ENCODE results near the gene VPS37B.

VPS37B gene

DNA sequence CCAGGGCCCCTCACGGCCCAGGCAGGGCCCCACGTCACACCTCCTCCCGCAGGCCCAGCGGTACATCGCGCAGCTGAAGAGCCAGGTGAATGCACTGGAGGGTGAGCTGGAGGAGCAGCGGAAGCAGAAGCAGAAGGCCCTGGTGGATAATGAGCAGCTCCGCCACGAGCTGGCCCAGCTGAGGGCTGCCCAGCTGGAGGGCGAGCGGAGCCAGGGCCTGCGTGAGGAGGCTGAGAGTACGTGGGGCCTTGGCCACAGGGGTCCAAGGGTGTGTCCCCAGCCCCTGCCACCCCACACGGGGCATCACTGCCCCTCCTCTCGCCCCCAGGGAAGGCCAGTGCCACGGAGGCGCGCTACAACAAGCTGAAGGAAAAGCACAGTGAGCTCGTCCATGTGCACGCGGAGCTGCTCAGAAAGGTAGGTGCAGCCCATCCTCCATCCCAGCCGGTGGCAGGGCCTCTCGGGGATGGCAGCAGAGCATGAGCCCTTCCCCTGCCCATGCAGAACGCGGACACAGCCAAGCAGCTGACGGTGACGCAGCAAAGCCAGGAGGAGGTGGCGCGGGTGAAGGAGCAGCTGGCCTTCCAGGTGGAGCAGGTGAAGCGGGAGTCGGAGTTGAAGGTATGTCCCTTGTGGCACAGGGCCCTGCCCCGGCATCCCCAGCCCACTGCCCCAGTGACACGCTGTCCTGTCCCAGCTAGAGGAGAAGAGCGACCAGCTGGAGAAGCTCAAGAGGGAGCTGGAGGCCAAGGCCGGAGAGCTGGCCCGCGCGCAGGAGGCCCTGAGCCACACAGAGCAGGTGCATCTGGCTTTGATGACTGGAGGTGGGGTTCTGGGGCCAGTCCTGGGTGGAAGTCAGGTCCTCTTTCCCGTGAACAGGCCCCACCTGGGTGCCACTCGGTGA lies 39.7 kb downstream of the VPS37B start:
- TF ChIP-seq, protein P1, sequence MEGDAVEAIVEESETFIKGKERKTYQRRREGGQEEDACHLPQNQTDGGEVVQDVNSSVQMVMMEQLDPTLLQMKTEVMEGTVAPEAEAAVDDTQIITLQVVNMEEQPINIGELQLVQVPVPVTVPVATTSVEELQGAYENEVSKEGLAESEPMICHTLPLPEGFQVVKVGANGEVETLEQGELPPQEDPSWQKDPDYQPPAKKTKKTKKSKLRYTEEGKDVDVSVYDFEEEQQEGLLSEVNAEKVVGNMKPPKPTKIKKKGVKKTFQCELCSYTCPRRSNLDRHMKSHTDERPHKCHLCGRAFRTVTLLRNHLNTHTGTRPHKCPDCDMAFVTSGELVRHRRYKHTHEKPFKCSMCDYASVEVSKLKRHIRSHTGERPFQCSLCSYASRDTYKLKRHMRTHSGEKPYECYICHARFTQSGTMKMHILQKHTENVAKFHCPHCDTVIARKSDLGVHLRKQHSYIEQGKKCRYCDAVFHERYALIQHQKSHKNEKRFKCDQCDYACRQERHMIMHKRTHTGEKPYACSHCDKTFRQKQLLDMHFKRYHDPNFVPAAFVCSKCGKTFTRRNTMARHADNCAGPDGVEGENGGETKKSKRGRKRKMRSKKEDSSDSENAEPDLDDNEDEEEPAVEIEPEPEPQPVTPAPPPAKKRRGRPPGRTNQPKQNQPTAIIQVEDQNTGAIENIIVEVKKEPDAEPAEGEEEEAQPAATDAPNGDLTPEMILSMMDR (IDR thresholded peaks at IDR 0.05; ENCODE audit: extremely low read depth, missing control alignments), result no peak
- DNase-seq (ENCODE audit: low spot score), result no peak

DNA sequence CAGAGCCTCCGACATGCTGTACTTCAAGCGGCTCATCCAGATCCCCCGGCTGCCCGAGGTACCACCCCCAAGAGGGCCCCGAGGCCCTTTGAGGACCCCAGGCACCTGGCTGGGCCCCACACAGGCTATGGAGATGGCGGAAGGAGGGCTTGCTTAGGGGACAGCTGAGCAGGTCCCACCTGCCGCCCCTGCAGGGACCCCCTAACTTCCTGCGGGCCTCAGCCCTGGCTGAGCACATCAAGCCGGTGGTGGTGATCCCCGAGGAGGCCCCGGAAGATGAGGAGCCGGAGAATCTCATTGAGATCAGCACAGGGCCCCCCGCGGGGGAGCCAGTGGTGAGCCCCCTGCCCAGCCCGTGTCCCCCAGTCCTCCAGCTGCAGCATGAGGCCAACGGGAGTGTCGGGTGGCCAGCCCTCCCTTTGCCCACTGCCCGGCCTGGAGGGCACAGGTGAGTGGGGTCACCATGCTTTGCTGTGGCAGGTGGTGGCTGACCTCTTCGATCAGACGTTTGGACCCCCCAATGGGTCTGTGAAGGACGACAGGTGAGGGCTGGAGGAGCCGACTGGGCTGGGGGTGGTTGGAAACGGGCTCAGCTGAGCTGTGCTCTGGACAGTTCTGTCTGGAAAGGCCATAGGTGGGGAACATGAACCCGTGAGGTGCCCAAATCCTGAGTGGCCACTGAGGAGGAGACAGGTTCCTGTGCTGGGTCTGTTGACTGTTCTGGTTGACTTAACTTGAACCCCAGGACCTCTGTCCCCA lies 40.7 kb downstream of the VPS37B start:
- TF ChIP-seq, protein P1 (IDR thresholded peaks at IDR 0.05; ENCODE audit: extremely low read depth, missing control alignments), result no peak
- no peak for DNase-seq (ENCODE audit: low spot score)

DNA sequence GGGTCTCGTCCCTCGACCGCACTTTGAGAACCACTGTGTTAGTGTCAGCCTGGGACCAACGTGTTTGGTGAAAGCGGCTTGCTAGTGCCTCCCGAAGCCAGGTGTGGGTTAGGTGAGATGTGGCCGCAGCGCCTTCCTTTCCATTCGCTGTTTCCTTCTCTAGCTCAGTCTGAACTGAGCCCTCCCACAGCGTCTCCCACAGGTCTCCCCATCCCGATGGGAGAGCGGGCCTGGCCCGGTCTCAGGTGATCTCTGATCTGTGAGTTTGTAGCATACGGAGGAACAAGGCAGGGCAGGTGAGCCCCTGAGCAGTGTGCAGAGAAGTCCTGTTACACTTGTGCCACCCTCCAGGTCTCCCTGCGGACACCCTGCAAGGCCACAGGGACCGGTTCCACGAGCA lies 41.4 kb downstream of the VPS37B start:
- no peak for DNase-seq (ENCODE audit: low spot score)
- TF ChIP-seq, protein P1 (IDR thresholded peaks at IDR 0.05; ENCODE audit: extremely low read depth, missing control alignments), result no peak

DNA sequence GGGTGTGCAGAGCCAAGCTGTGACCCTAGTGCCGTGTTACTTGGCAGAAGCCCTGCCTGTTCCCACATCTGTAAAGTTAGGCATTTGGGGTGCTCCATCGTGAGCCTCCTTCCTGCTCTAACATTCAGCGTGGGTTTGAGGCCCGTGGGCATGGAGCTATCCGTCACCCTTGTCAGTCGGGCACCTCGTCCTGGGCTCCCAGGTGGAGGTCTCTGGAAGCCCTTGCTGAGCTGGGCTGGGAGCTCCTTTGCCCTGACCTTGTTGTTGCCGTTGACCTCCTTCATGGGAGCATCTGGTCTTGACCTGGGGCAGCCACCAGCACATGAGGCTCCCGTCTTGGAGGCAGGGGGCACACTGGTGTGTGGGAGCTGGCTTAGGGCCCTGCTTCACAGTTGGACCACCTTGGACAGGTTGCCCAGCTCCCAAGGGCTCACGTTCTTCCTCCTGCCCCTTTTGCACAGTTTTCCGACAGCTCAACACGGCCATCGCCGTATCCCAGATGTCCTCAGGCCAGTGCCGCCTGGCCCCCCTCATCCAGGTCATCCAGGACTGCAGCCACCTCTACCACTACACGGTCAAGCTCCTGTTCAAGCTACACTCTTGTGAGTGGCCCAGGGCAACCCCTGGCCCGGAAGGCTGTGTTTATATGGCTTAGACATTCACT lies 42.2 kb downstream of the VPS37B start:
- TF ChIP-seq, protein P1 (IDR thresholded peaks at IDR 0.05; ENCODE audit: extremely low read depth, missing control alignments), result no peak
- no peak for DNase-seq (ENCODE audit: low spot score)

DNA sequence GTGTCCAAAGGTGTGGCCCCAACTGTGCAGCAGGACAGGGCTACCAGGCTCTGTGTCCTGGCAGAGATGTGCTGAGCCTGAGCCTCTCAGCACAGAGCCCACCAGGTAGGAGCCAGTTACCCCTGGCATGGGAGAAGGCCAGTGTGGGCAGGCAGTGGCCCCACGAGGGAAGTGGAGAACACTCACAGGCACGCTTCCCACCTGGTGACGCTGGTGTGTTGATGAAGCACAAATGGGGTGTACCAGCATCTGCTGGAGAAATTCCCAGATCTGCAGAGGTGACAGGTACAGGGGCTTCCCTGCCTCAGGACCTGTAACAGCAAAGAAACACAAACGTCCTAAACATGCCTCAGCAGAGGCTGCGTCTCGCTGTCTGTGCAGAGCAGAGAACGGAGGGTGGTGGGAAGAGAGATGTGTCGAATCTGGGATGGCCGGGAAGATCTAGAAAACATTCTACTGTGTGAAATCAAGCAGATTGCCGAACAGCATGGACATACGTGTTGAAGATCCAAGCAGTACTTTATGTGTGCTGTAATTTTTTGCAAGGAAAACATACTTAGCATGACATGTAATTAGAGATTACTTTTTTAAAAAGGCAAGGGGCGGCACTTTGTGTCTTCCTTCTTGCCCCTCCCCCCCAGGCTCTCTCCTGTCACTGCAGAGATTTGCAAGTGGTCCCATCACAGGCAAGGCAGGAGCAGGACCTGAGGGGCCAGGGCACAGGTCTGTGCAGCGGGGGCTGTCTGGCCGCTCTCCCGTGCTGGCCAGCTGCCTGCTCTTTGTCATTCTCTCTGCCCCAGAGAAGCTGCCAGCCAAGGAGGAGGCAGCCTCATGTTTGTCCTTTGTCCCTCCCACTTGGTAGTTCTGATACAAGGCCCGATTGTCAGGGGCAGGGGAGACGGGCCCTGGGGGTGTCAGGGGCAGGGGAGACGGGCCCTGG lies 43.3 kb downstream of the VPS37B start:
- no peak for DNase-seq (ENCODE audit: low spot score)
- TF ChIP-seq, protein P1 (IDR thresholded peaks at IDR 0.05; ENCODE audit: extremely low read depth, missing control alignments), result no peak

DNA sequence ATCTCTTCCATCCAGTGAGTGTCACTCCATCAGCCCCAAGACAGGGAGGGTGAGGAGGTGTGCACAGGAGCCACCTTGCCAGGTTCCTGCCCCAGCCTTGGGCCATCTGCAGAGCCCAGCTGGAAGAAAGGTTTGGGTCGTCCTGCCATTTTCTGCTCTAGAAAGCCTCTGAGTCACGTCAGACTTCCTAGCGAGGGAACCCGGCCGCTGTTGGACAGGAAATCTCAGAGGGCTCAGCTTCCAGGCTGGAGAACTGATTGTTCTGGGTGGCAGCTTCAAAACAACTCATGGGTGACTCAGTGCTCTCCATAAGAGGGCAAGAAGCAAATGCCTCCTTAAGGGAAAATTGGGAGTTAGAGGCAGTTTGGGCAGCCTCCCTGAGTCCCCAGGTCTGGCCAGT lies 44.1 kb downstream of the VPS37B start:
- TF ChIP-seq, protein P1 (IDR thresholded peaks at IDR 0.05; ENCODE audit: extremely low read depth, missing control alignments), result no peak
- no peak for DNase-seq (ENCODE audit: low spot score)
